Lung (tissue), 12 donors: Measurements from ENCODE around the gene RPS16. TPM values are rescaled to one million over a fixed set of nuclear protein-coding genes. Genes with fewer than 3 reads are reported as not detected.
A peak's percentile ranks its signal among the peaks of the same experiment; 100 is the strongest.

Experiments
- ATAC-seq: fragments of 200-7000 bp; cut with Tn5 transposase; one replicate; pipeline ENCODE4 v1.9.1; 2020; ENCODE audit warnings: moderate number of reproducible peaks; ENCODE audit not compliant: insufficient read depth, low FRiP score
- DNase-seq, 3 donors: peaks; one replicate each; pipeline ENCODE4 v3.0.0-alpha.2; 2013 to 2017
- H3K27ac ChIP-seq, 2 donors: one replicate each; pipeline ENCODE4 v1.5.1; 2013; ENCODE audit warnings: mild to moderate bottlenecking in 2 of 2, moderate library complexity in 2 of 2, control low read depth in 1 of 2, inconsistent platforms in 1 of 2, low read depth in 1 of 2, low read length in 1 of 2
- H3K27me3 ChIP-seq, 3 donors: one replicate each; pipeline ENCODE4 v1.5.1; 2013; ENCODE audit warnings: low read length in 2 of 3; ENCODE audit not compliant: control insufficient read depth in 3 of 3, insufficient read depth in 3 of 3
- H3K36me3 ChIP-seq, 4 donors: one replicate each; pipeline ENCODE4 v1.5.1; 2013; ENCODE audit warnings: low read length in 4 of 4, mild to moderate bottlenecking in 1 of 4, moderate library complexity in 1 of 4; ENCODE audit not compliant: control insufficient read depth in 4 of 4, insufficient read depth in 4 of 4
- H3K4me1 ChIP-seq, 5 donors: one replicate each; pipeline ENCODE4 v1.5.1; 2013; ENCODE audit warnings: low read length in 5 of 5, mild to moderate bottlenecking in 2 of 5, moderate library complexity in 1 of 5; ENCODE audit not compliant: control insufficient read depth in 5 of 5, insufficient read depth in 5 of 5
- H3K4me3 ChIP-seq: one replicate; pipeline ENCODE4 v1.5.1; 2013; ENCODE audit warnings: mild to moderate bottlenecking, control low read depth, moderate library complexity
- H3K9ac ChIP-seq, 2 donors: one replicate each; pipeline ENCODE4 v1.5.1; 2013; ENCODE audit warnings: low read length in 2 of 2, control low read depth in 1 of 2; ENCODE audit not compliant: insufficient read depth in 1 of 2
- H3K9me3 ChIP-seq, 4 donors: one replicate each; pipeline ENCODE4 v1.5.1; 2013; ENCODE audit warnings: low read length in 3 of 4, mild to moderate bottlenecking in 1 of 4, moderate library complexity in 1 of 4; ENCODE audit not compliant: control insufficient read depth in 4 of 4, insufficient read depth in 3 of 4
- CTCF ChIP-seq: IDR thresholded peaks from 2 replicates; pipeline ENCODE4 v1.5.1; 2012; ENCODE audit warnings: mild to moderate bottlenecking; ENCODE audit errors: control extremely low read depth, extremely low read depth
- WGBS, 2 donors: extraction: QIAGEN DNeasy Blood & Tissue Kit; methylation state at CpG; one replicate each; pipeline ENCODE4 v1.1.7; 2013; 5-methylcytosine and 5-hydroxymethylcytosine counted together
- polyA plus RNA-seq, 2 donors: library from polyadenylated mRNA; stranded (reverse); fragments of 200-250 nt; gene quantifications; one replicate each; pipeline ENCODE4 v1.2.1, GENCODE V29; 2013
- total RNA-seq, 2 donors: library from RNA; depleted of rRNA in 1 of 2; stranded (reverse); fragments of >200 nt in 1 of 2; gene quantifications; one replicate each; pipeline ENCODE4 v1.2.1, GENCODE V29; 2014 to 2021
- donor health status: control.
- donor health status: control.
- donor health status: Bipolar disorder and iron deficiency.
- donor health status: healthy.
- donor health status: DM: yes; HTN: yes; CAD: no.

The RPS16 gene
- total and polyA plus RNA-seq, 4 donors, result 108 to 3,242 (median 2,120) TPM

- WGBS, 2 donors, result 46 to 64% methylated on average over 10 of the region's 10 CpGs
- peaks cover 18 to 26% (median 20%) of the 10 kb centered on the region in 4 donors for H3K36me3 ChIP-seq
- H3K9me3 ChIP-seq, result no peaks in the 10 kb centered on the region
- no peak for ATAC-seq
- no peak for TF ChIP-seq CTCF
- H3K27me3 ChIP-seq, result no peaks in the 10 kb centered on the region
- H3K4me3 ChIP-seq, result peak overlapping the region; percentile 92
- H3K9ac ChIP-seq, result peak overlapping the region; percentile 81 to 90
- H3K27ac ChIP-seq, result peak overlapping the region in 1 of 2 donors; percentile 57
- peaks cover 5 to 19% (median 10%) of the 10 kb centered on the region in 5 donors for H3K4me1 ChIP-seq
- DNase-seq, result no peak
Measured at GRCh38 chr19:39434123-39435076, 1.3 kb downstream of the RPS16 start.

GRCh38 chr19:39433480-39434079 is 2.2 kb downstream of the RPS16 start:
- H3K27me3 ChIP-seq, result no peaks in the 10 kb centered on the region
- peak overlapping the region in 1 of 2 donors; percentile 48 for H3K27ac ChIP-seq
- no peaks in the 10 kb centered on the region for H3K9me3 ChIP-seq
- no peak overlapping the region for H3K9ac ChIP-seq
- H3K36me3 ChIP-seq, result peaks cover 18 to 26% (median 20%) of the 10 kb centered on the region in 4 donors
- peaks cover 10 to 26% (median 13%) of the 10 kb centered on the region in 5 donors for H3K4me1 ChIP-seq
- H3K4me3 ChIP-seq, result no peak overlapping the region
- ATAC-seq (no peak), DNase-seq (no peak)
- 95 to 98% methylated on average over 8 of the region's 8 CpGs for WGBS, 2 donors
- TF ChIP-seq CTCF, result no peak

- no peak for ATAC-seq
- H3K9me3 ChIP-seq, result no peaks in the 10 kb centered on the region
- no peak overlapping the region for H3K9ac ChIP-seq
- peaks cover 11 to 32% (median 15%) of the 10 kb centered on the region in 5 donors for H3K4me1 ChIP-seq
- 86 to 96% methylated on average over 8 of the region's 8 CpGs for WGBS, 2 donors
- H3K4me3 ChIP-seq, result no peak overlapping the region
- H3K27ac ChIP-seq, result no peak overlapping the region
- DNase-seq, result no peak
- no peaks in the 10 kb centered on the region for H3K27me3 ChIP-seq
- peaks cover 18 to 26% (median 20%) of the 10 kb centered on the region in 4 donors for H3K36me3 ChIP-seq
- TF ChIP-seq CTCF, result no peak
Measured at GRCh38 chr19:39432677-39433025, 3.1 kb downstream of the RPS16 start.
